Neuronal stem cell (in vitro differentiated cells): Measurements from ENCODE around the gene LAMP1.

Source experiments
- DNase-seq: peaks from one replicate; pipeline ENCODE4 v3.0.0-alpha.2; 2013; ENCODE audit warnings: low spot score
- H2AFZ ChIP-seq: one replicate; pipeline ENCODE4 v1.6.1; 2013; ENCODE audit warnings: mild to moderate bottlenecking, low read length, inconsistent platforms
- H2AK5ac ChIP-seq: 2 replicates; pipeline ENCODE4 v1.6.1; 2013; ENCODE audit warnings: low read depth, mild to moderate bottlenecking, inconsistent platforms, low read length, moderate library complexity, mixed read lengths
- H2BK120ac ChIP-seq: 2 replicates; pipeline ENCODE4 v1.6.1; 2013; ENCODE audit warnings: low read depth, mild to moderate bottlenecking, inconsistent platforms, low read length, moderate library complexity, mixed read lengths
- H2BK12ac ChIP-seq: one replicate; pipeline ENCODE4 v1.6.1; 2013; ENCODE audit warnings: low read length, inconsistent platforms
- H2BK15ac ChIP-seq: 2 replicates; pipeline ENCODE4 v1.6.1; 2013; ENCODE audit warnings: mild to moderate bottlenecking, low read length, inconsistent platforms, mixed read lengths
- H2BK5ac ChIP-seq: one replicate; pipeline ENCODE4 v1.6.1; 2013; ENCODE audit warnings: inconsistent platforms, mild to moderate bottlenecking, low read length, moderate library complexity
- H3K14ac ChIP-seq: one replicate; pipeline ENCODE4 v1.6.1; 2013; ENCODE audit warnings: low read length, inconsistent platforms
- H3K18ac ChIP-seq: 2 replicates; pipeline ENCODE4 v1.6.1; 2013; ENCODE audit warnings: low read length, inconsistent platforms
- H3K23ac ChIP-seq: 2 replicates; pipeline ENCODE4 v1.6.1; 2013; ENCODE audit warnings: low read depth, mild to moderate bottlenecking, mixed read lengths, low read length, inconsistent platforms; ENCODE audit not compliant: poor library complexity
- H3K27ac ChIP-seq: replicated peaks from 3 replicates; pipeline ENCODE4 v1.5.1; 2013; ENCODE audit warnings: low read length, inconsistent platforms
- H3K27me3 ChIP-seq, 3 experiments: 2 replicates each; pipeline ENCODE4 v1.6.1; 2013; ENCODE audit warnings: low read length in 3 of 3, mild to moderate bottlenecking in 2 of 3, inconsistent platforms in 1 of 3, low read depth in 1 of 3, mixed read lengths in 1 of 3, moderate library complexity in 1 of 3; ENCODE audit not compliant: control insufficient read depth in 3 of 3, insufficient read depth in 3 of 3
- H3K36me3 ChIP-seq, 2 donors: replicated peaks in 1 of 2; 2 replicates each; pipeline ENCODE4 v1.6.1; 2013; ENCODE audit warnings: low read length in 2 of 2; ENCODE audit not compliant: control insufficient read depth in 2 of 2, insufficient read depth in 2 of 2
- H3K4ac ChIP-seq: 2 replicates; pipeline ENCODE4 v1.6.1; 2013; ENCODE audit warnings: inconsistent platforms, mild to moderate bottlenecking, low read length, moderate library complexity
- H3K4me1 ChIP-seq, 2 donors: 1 replicate in 1 of 2; 2 replicates in 1 of 2; pipeline ENCODE4 v1.6.1; 2013; ENCODE audit warnings: low read length in 2 of 2, low read depth in 1 of 2; ENCODE audit not compliant: control insufficient read depth in 2 of 2, insufficient read depth in 1 of 2
- H3K4me2 ChIP-seq: one replicate; pipeline ENCODE4 v1.6.1; 2013; ENCODE audit warnings: mild to moderate bottlenecking, low read length, inconsistent platforms; ENCODE audit not compliant: insufficient read depth, poor library complexity, severe bottlenecking
- H3K4me3 ChIP-seq, 2 donors: 2 replicates each; pipeline ENCODE4 v1.5.1; 2013; ENCODE audit warnings: low read length in 2 of 2, mild to moderate bottlenecking in 2 of 2, inconsistent platforms in 1 of 2, moderate library complexity in 1 of 2
- H3K79me1 ChIP-seq: one replicate; pipeline ENCODE4 v1.6.1; 2013; ENCODE audit warnings: low read depth, mild to moderate bottlenecking, inconsistent platforms, low read length, moderate library complexity
- H3K9ac ChIP-seq: one replicate; pipeline ENCODE4 v1.6.1; 2013; ENCODE audit warnings: mild to moderate bottlenecking, low read depth, low read length, inconsistent platforms; ENCODE audit not compliant: poor library complexity
- H3K9me3 ChIP-seq, 2 donors: replicated peaks in 1 of 2; 2 replicates each; pipeline versions ENCODE3 to v1.6.1; 2013; ENCODE audit warnings: low read length in 2 of 2, mild to moderate bottlenecking in 2 of 2, inconsistent platforms in 1 of 2, low read depth in 1 of 2, mixed read lengths in 1 of 2, moderate library complexity in 1 of 2; ENCODE audit not compliant: control insufficient read depth in 2 of 2, insufficient read depth in 1 of 2
- H4K8ac ChIP-seq: one replicate; pipeline ENCODE4 v1.6.1; 2013; ENCODE audit warnings: low read depth, mild to moderate bottlenecking, inconsistent platforms, low read length, moderate library complexity
- H4K91ac ChIP-seq: one replicate; pipeline ENCODE4 v1.6.1; 2013; ENCODE audit warnings: low read length, low read depth, mild to moderate bottlenecking, inconsistent platforms; ENCODE audit not compliant: poor library complexity
- WGBS, 2 donors: extraction: QIAGEN DNeasy Blood & Tissue Kit; methylation state at CpG; one replicate each; pipeline ENCODE4 v1.1.7; 2013; ENCODE audit warnings: missing lambda C conversion rate in 2 of 2, mixed read lengths in 1 of 2; ENCODE audit not compliant: insufficient read length in 2 of 2, insufficient replicate concordance in 1 of 2; ENCODE audit errors: extremely low coverage in 2 of 2; 5-methylcytosine and 5-hydroxymethylcytosine counted together

The LAMP1 gene

GRCh38 chr13:113337556-113337955, 40.5 kb downstream of the LAMP1 start:
- Histone ChIP-seq H3K9ac (no peak overlapping the region), H2BK12ac (peak overlapping the region; percentile 41), H4K8ac (no peak overlapping the region), H2BK15ac (no peak overlapping the region), H3K4ac (no peak overlapping the region), H2BK120ac (no peak overlapping the region), H3K14ac (no peak overlapping the region), H4K91ac (no peak overlapping the region), H3K4me2 (no peak overlapping the region), H2BK5ac (no peak overlapping the region), H3K18ac (no peak overlapping the region), H3K27ac (no peak overlapping the region), H3K23ac (no peak overlapping the region), H2AFZ (no peak overlapping the region), H3K4me1 (no peaks in the 10 kb centered on the region), H3K27me3 (no peaks in the 10 kb centered on the region), H3K4me3 (no peak overlapping the region), H2AK5ac (no peak overlapping the region), H3K9me3 (peaks cover 0 to 4% of the 10 kb centered on the region in 2 donors), H3K36me3 (no peaks in the 10 kb centered on the region), H3K79me1 (peaks cover 4% of the 10 kb centered on the region)
- DNase-seq: no peak
- WGBS, 2 donors: no CpG with 5 or more reads among the region's 17 CpGs

- DNase-seq: no peak
- Histone ChIP-seq H3K14ac (no peak overlapping the region), H3K18ac (no peak overlapping the region), H2BK120ac (no peak overlapping the region), H3K27me3 (no peaks in the 10 kb centered on the region), H3K79me1 (peaks cover 4% of the 10 kb centered on the region), H3K4me2 (no peak overlapping the region), H3K4me3 (no peak overlapping the region), H3K4me1 (no peaks in the 10 kb centered on the region), H2BK5ac (peak overlapping the region; percentile 39), H2BK15ac (no peak overlapping the region), H3K23ac (no peak overlapping the region), H4K91ac (no peak overlapping the region), H3K9ac (no peak overlapping the region), H3K27ac (no peak overlapping the region), H2AFZ (no peak overlapping the region), H3K36me3 (peaks cover 0 to 3% of the 10 kb centered on the region in 2 donors), H3K9me3 (peaks cover 0 to 4% of the 10 kb centered on the region in 2 donors), H2BK12ac (no peak overlapping the region), H4K8ac (peak overlapping the region; percentile 43), H2AK5ac (no peak overlapping the region), H3K4ac (no peak overlapping the region)
- WGBS, 2 donors: no CpG with 5 or more reads among the region's 20 CpGs
Observed at GRCh38 chr13:113337976-113338375, 40.9 kb downstream of the LAMP1 start.

GRCh38 chr13:113338451-113338850, 41.4 kb downstream of the LAMP1 start:
- no peak overlapping the region for H4K8ac ChIP-seq
- no peaks in the 10 kb centered on the region for H3K27me3 ChIP-seq
- no peak for DNase-seq
- H3K79me1 ChIP-seq: peaks cover 4% of the 10 kb centered on the region
- H3K18ac ChIP-seq: no peak overlapping the region
- H2BK15ac ChIP-seq: no peak overlapping the region
- H3K4me3 ChIP-seq: no peak overlapping the region
- H3K4me2 ChIP-seq: no peak overlapping the region
- no peak overlapping the region for H3K14ac ChIP-seq
- no peak overlapping the region for H3K9ac ChIP-seq
- peaks cover 0 to 2% of the 10 kb centered on the region in 2 donors for H3K9me3 ChIP-seq
- H2AFZ ChIP-seq: no peak overlapping the region
- no peaks in the 10 kb centered on the region for H3K4me1 ChIP-seq
- no peak overlapping the region for H4K91ac ChIP-seq
- no CpG with 5 or more reads among the region's 15 CpGs for WGBS, 2 donors
- H2AK5ac ChIP-seq: no peak overlapping the region
- no peak overlapping the region for H2BK12ac ChIP-seq
- H2BK5ac ChIP-seq: peak overlapping the region; percentile 39
- peaks cover 1 to 8% of the 10 kb centered on the region in 2 donors for H3K36me3 ChIP-seq
- no peak overlapping the region for H2BK120ac ChIP-seq
- H3K4ac ChIP-seq: no peak overlapping the region
- no peak overlapping the region for H3K27ac ChIP-seq
- no peak overlapping the region for H3K23ac ChIP-seq

- H3K9me3 ChIP-seq: peaks cover 3 to 9% of the 10 kb centered on the region in 2 donors
- no peak overlapping the region for H3K4ac ChIP-seq
- H3K4me1 ChIP-seq: no peaks in the 10 kb centered on the region
- H3K27ac ChIP-seq: no peak overlapping the region
- H2BK15ac ChIP-seq: no peak overlapping the region
- H3K79me1 ChIP-seq: peaks cover 4% of the 10 kb centered on the region
- H3K36me3 ChIP-seq: peaks cover 2 to 32% of the 10 kb centered on the region in 2 donors
- H3K27me3 ChIP-seq: no peaks in the 10 kb centered on the region
- H4K8ac ChIP-seq: no peak overlapping the region
- no CpG with 5 or more reads among the region's 34 CpGs for WGBS, 2 donors
- no peak overlapping the region for H3K4me3 ChIP-seq
- H3K14ac ChIP-seq: no peak overlapping the region
- H3K9ac ChIP-seq: no peak overlapping the region
- peak overlapping the region; percentile 4 for H3K18ac ChIP-seq
- H2BK120ac ChIP-seq: no peak overlapping the region
- DNase-seq: no peak
- no peak overlapping the region for H2AFZ ChIP-seq
- no peak overlapping the region for H2AK5ac ChIP-seq
- no peak overlapping the region for H3K4me2 ChIP-seq
- no peak overlapping the region for H2BK5ac ChIP-seq
- no peak overlapping the region for H2BK12ac ChIP-seq
- H4K91ac ChIP-seq: no peak overlapping the region
- peak overlapping the region; percentile 85 for H3K23ac ChIP-seq
Observed at GRCh38 chr13:113342820-113343691, 46.0 kb downstream of the LAMP1 start.
